K562 (cell line): ENCODE measurements around the gene NEURL1. TPM values are rescaled to one million over a fixed set of nuclear protein-coding genes. Genes with fewer than 3 reads are reported as not detected.

ENCODE experiments used
- HNRNPLL ChIP-seq: fragments of 200-400 bp; formaldehyde crosslinking; IDR thresholded peaks from 2 replicates; pipeline ENCODE4 v1.6.1; 2017; ENCODE audit warnings: low read length, low read depth, mild to moderate bottlenecking; ENCODE audit not compliant: poor library complexity, severe bottlenecking
- PRPF4 ChIP-seq: fragments of 200-400 bp; formaldehyde crosslinking; IDR thresholded peaks from one replicate; pipeline ENCODE4 v1.6.1; 2017; ENCODE audit warnings: low read length, low read depth, mild to moderate bottlenecking; ENCODE audit not compliant: insufficient read depth, poor library complexity, severe bottlenecking
- ZNF143 ChIP-seq: sonication (generic); formaldehyde crosslinking; IDR thresholded peaks from 2 replicates; pipeline ENCODE4 v1.9.0; 2022; ENCODE audit warnings: mild to moderate bottlenecking, missing genetic modification reagents
- polyA plus RNA-seq, 8 experiments: library from polyadenylated mRNA; depleted of rRNA in 4 of 8; stranded (reverse) in 5 of 8; unstranded in 3 of 8; fragments of >200 nt; fragmentation: Nextera tagmentation in 2 of 8; fragmentation: Illumina TruSeq in 1 of 8; extraction: Ambion mirVana in 2 of 8; extraction: Trizol in 1 of 8; gene quantifications; 2 replicates each; pipeline versions ENCODE4 v1.2.1 to v1.2.3, GENCODE V29; 2011 to 2014; ENCODE audit warnings: inconsistent platforms in 1 of 8, missing spikeins in 1 of 8
- total RNA-seq, 7 experiments: library from RNA; depleted of rRNA in 6 of 7; stranded (reverse); fragments of >200 nt in 6 of 7; fragmentation: Illumina TruSeq in 2 of 7; extraction: Trizol in 2 of 7; gene quantifications; 2 replicates each; pipeline versions ENCODE4 v1.2.1 to v1.2.3, GENCODE V29; 2011 to 2021; ENCODE audit warnings: low replicate concordance in 1 of 7
- TF ChIP-seq, protein P1 (sequence below): fragments of 450-650 bp; IDR thresholded peaks from 2 replicates; pipeline ENCODE4 v1.6.1; 2016; ENCODE audit warnings: mild to moderate bottlenecking, moderate library complexity
- TF ChIP-seq, protein P2 (sequence below): fragments of 450-650 bp; IDR thresholded peaks from 2 replicates; pipeline ENCODE4 v1.6.1; 2016; ENCODE audit warnings: low read depth, mild to moderate bottlenecking, moderate library complexity
- TF ChIP-seq, protein P3 (sequence below): fragments of 250-450 bp; sonication (Bioruptor Pico); IDR thresholded peaks from 2 replicates; pipeline ENCODE4 v1.5.0; 2021
- TF ChIP-seq, protein P4 (sequence below): sonication (generic); formaldehyde crosslinking; IDR thresholded peaks from 2 replicates; pipeline ENCODE4 v1.8.0; 2022; ENCODE audit warnings: mild to moderate bottlenecking, missing genetic modification reagents

The NEURL1 gene
- total and polyA plus RNA-seq, 9 of the 15 experiments (the other 6 are each of a cell fraction or from before 2014, with no cell fraction given), result 0.01 to 0.45 (median 0.16) TPM; not detected in 5

DNA sequence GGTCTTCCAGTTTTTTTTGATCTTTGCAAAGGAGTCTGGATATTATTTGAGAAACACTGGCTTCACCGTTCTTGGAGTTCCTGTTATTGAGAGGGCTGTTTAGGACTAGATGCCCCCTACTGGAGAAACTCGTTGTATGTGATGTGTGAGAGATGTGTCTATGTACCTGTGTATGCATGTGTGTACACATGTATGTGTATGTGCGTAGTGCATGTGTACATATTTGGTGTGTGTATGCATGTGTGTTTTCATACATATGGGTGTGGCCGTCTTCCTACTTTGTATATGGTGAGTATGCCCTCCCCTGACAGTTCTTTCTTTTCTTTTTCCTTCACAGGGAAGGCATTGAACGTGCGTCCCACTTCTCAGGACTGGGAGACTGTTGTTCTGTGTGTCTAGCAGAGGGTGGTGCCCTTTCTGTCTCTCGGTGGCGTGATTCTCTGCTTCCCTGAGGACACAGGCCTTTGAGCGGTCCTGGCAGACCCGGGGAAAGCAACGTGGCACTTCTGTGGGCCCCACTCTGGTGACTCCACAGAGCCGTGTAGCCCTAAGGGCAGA, 11.5 kb upstream of the NEURL1 start (continued):
- TF ChIP-seq, protein P1, sequence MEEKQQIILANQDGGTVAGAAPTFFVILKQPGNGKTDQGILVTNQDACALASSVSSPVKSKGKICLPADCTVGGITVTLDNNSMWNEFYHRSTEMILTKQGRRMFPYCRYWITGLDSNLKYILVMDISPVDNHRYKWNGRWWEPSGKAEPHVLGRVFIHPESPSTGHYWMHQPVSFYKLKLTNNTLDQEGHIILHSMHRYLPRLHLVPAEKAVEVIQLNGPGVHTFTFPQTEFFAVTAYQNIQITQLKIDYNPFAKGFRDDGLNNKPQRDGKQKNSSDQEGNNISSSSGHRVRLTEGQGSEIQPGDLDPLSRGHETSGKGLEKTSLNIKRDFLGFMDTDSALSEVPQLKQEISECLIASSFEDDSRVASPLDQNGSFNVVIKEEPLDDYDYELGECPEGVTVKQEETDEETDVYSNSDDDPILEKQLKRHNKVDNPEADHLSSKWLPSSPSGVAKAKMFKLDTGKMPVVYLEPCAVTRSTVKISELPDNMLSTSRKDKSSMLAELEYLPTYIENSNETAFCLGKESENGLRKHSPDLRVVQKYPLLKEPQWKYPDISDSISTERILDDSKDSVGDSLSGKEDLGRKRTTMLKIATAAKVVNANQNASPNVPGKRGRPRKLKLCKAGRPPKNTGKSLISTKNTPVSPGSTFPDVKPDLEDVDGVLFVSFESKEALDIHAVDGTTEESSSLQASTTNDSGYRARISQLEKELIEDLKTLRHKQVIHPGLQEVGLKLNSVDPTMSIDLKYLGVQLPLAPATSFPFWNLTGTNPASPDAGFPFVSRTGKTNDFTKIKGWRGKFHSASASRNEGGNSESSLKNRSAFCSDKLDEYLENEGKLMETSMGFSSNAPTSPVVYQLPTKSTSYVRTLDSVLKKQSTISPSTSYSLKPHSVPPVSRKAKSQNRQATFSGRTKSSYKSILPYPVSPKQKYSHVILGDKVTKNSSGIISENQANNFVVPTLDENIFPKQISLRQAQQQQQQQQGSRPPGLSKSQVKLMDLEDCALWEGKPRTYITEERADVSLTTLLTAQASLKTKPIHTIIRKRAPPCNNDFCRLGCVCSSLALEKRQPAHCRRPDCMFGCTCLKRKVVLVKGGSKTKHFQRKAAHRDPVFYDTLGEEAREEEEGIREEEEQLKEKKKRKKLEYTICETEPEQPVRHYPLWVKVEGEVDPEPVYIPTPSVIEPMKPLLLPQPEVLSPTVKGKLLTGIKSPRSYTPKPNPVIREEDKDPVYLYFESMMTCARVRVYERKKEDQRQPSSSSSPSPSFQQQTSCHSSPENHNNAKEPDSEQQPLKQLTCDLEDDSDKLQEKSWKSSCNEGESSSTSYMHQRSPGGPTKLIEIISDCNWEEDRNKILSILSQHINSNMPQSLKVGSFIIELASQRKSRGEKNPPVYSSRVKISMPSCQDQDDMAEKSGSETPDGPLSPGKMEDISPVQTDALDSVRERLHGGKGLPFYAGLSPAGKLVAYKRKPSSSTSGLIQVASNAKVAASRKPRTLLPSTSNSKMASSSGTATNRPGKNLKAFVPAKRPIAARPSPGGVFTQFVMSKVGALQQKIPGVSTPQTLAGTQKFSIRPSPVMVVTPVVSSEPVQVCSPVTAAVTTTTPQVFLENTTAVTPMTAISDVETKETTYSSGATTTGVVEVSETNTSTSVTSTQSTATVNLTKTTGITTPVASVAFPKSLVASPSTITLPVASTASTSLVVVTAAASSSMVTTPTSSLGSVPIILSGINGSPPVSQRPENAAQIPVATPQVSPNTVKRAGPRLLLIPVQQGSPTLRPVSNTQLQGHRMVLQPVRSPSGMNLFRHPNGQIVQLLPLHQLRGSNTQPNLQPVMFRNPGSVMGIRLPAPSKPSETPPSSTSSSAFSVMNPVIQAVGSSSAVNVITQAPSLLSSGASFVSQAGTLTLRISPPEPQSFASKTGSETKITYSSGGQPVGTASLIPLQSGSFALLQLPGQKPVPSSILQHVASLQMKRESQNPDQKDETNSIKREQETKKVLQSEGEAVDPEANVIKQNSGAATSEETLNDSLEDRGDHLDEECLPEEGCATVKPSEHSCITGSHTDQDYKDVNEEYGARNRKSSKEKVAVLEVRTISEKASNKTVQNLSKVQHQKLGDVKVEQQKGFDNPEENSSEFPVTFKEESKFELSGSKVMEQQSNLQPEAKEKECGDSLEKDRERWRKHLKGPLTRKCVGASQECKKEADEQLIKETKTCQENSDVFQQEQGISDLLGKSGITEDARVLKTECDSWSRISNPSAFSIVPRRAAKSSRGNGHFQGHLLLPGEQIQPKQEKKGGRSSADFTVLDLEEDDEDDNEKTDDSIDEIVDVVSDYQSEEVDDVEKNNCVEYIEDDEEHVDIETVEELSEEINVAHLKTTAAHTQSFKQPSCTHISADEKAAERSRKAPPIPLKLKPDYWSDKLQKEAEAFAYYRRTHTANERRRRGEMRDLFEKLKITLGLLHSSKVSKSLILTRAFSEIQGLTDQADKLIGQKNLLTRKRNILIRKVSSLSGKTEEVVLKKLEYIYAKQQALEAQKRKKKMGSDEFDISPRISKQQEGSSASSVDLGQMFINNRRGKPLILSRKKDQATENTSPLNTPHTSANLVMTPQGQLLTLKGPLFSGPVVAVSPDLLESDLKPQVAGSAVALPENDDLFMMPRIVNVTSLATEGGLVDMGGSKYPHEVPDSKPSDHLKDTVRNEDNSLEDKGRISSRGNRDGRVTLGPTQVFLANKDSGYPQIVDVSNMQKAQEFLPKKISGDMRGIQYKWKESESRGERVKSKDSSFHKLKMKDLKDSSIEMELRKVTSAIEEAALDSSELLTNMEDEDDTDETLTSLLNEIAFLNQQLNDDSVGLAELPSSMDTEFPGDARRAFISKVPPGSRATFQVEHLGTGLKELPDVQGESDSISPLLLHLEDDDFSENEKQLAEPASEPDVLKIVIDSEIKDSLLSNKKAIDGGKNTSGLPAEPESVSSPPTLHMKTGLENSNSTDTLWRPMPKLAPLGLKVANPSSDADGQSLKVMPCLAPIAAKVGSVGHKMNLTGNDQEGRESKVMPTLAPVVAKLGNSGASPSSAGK, result no peak
- no peak for TF ChIP-seq HNRNPLL
- TF ChIP-seq, protein P2, sequence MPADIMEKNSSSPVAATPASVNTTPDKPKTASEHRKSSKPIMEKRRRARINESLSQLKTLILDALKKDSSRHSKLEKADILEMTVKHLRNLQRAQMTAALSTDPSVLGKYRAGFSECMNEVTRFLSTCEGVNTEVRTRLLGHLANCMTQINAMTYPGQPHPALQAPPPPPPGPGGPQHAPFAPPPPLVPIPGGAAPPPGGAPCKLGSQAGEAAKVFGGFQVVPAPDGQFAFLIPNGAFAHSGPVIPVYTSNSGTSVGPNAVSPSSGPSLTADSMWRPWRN, result no peak
- TF ChIP-seq, protein P3, sequence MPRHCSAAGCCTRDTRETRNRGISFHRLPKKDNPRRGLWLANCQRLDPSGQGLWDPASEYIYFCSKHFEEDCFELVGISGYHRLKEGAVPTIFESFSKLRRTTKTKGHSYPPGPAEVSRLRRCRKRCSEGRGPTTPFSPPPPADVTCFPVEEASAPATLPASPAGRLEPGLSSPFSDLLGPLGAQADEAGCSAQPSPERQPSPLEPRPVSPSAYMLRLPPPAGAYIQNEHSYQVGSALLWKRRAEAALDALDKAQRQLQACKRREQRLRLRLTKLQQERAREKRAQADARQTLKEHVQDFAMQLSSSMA (CRISPR knock-in tag), result no peak
- no peak for TF ChIP-seq ZNF143 (CRISPR knock-in tag)
- TF ChIP-seq PRPF4, result no peak
- TF ChIP-seq, protein P4, sequence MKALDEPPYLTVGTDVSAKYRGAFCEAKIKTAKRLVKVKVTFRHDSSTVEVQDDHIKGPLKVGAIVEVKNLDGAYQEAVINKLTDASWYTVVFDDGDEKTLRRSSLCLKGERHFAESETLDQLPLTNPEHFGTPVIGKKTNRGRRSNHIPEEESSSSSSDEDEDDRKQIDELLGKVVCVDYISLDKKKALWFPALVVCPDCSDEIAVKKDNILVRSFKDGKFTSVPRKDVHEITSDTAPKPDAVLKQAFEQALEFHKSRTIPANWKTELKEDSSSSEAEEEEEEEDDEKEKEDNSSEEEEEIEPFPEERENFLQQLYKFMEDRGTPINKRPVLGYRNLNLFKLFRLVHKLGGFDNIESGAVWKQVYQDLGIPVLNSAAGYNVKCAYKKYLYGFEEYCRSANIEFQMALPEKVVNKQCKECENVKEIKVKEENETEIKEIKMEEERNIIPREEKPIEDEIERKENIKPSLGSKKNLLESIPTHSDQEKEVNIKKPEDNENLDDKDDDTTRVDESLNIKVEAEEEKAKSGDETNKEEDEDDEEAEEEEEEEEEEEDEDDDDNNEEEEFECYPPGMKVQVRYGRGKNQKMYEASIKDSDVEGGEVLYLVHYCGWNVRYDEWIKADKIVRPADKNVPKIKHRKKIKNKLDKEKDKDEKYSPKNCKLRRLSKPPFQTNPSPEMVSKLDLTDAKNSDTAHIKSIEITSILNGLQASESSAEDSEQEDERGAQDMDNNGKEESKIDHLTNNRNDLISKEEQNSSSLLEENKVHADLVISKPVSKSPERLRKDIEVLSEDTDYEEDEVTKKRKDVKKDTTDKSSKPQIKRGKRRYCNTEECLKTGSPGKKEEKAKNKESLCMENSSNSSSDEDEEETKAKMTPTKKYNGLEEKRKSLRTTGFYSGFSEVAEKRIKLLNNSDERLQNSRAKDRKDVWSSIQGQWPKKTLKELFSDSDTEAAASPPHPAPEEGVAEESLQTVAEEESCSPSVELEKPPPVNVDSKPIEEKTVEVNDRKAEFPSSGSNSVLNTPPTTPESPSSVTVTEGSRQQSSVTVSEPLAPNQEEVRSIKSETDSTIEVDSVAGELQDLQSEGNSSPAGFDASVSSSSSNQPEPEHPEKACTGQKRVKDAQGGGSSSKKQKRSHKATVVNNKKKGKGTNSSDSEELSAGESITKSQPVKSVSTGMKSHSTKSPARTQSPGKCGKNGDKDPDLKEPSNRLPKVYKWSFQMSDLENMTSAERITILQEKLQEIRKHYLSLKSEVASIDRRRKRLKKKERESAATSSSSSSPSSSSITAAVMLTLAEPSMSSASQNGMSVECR (CRISPR knock-in tag), result no peak
